Breast epithelium (tissue), 4 donors: Measurements from ENCODE around the gene ANKRD6. TPM values are rescaled to one million over a fixed set of nuclear protein-coding genes. Genes with fewer than 3 reads are reported as not detected.

Experiments used
- DNase-seq, 2 donors: peaks; one replicate each; pipeline ENCODE4 v3.0.0-alpha.2; 2019; ENCODE audit warnings: low spot score in 2 of 2
- H3K27ac ChIP-seq, 2 donors: fragments of 200-600 bp; sonication (generic) in 1 of 2; one replicate each; pipeline ENCODE4 v1.5.1; 2016 to 2019; ENCODE audit warnings: mild to moderate bottlenecking in 1 of 2
- H3K27me3 ChIP-seq, 2 donors: fragments of 200-600 bp; sonication (generic) in 1 of 2; one replicate each; pipeline versions ENCODE4 v1.5.1 to v1.6.0; 2017 to 2019; ENCODE audit warnings: control low read depth in 1 of 2, mild to moderate bottlenecking in 1 of 2
- H3K36me3 ChIP-seq: fragments of 200-600 bp; one replicate; pipeline ENCODE4 v1.5.1; 2019
- H3K4me1 ChIP-seq, 2 donors: fragments of 200-600 bp; sonication (generic); one replicate each; pipeline ENCODE4 v1.5.1; 2016 to 2019; ENCODE audit warnings: control low read depth in 1 of 2
- H3K4me3 ChIP-seq, 3 donors: fragments of 200-600 bp; sonication (generic); 1 replicate in 2 of 3; 2 replicates in 1 of 3; pipeline ENCODE4 v1.5.1; 2016 to 2019; ENCODE audit warnings: mild to moderate bottlenecking in 3 of 3, moderate library complexity in 2 of 3
- H3K9me3 ChIP-seq, 2 donors: fragments of 200-600 bp; sonication (generic) in 1 of 2; one replicate each; pipeline ENCODE4 v1.5.1; 2016 to 2019; ENCODE audit warnings: control low read depth in 1 of 2
- POLR2A ChIP-seq: fragments of 450-650 bp; IDR thresholded peaks from one replicate; pipeline ENCODE4 v1.6.1; 2016; ENCODE audit warnings: antibody characterized with exemption, mild to moderate bottlenecking, moderate library complexity
- POLR2AphosphoS5 ChIP-seq, 3 donors: sonication (generic); formaldehyde crosslinking; IDR thresholded peaks; one replicate each; pipeline ENCODE4 v1.6.1; 2017; ENCODE audit warnings: antibody characterized with exemption in 3 of 3
- intact Hi-C: fragments of 100-400 bp; cut with DNase I; formaldehyde crosslinking; loops from one replicate; pipeline ENCODE4 v1.15.1; 2023; ENCODE audit warnings: low total_unique reads
- total RNA-seq, 3 donors: library from RNA; depleted of rRNA; stranded (reverse); fragments of >200 nt; gene quantifications; one replicate each; pipeline ENCODE4 v1.1.0, GENCODE V29; 2016
- TF ChIP-seq, protein P1 (sequence below), 3 donors: fragments of 450-650 bp; IDR thresholded peaks; one replicate each; pipeline ENCODE4 v1.5.1; 2016 to 2017; ENCODE audit warnings: antibody characterized with exemption in 3 of 3, mild to moderate bottlenecking in 3 of 3, moderate library complexity in 3 of 3

The ANKRD6 gene
- total RNA-seq, 3 donors from 2014 or later, result 9.6 to 23.7 (median 18.0) TPM

DNA sequence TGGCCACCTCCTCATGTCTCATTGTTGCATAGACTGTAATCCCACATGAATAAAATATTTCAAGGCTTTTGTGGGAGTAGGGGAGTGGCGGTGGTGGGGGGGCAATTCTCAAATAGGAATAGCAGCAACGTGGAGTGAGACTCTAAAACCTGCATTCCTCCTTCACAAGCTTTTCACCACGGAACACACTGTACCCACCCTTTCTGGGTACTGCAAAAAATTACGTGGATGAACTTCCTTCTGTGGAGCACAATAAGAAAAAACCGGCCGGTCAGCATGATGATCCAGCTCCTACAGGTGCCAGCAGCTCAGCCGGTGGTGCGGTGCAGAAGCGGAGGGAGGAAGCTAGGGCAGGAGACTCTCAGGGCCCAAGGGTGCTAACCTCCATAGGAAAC lies 19.9 kb upstream of the ANKRD6 start:
- Histone ChIP-seq H3K4me1 (no peaks in the 10 kb centered on the region), H3K9me3 (no peaks in the 10 kb centered on the region), H3K36me3 (no peaks in the 10 kb centered on the region), H3K27ac (peak overlapping the region; percentile 28 to 81), H3K27me3 (no peaks in the 10 kb centered on the region), H3K4me3 (peak overlapping the region; percentile 62 to 97 (median 84))
- intact Hi-C loops, result no loop called here
- peak in 1 of 2 donors; percentile 62 for DNase-seq
- peak in 1 of 3 donors; percentile 18 for TF ChIP-seq POLR2AphosphoS5 (IDR thresholded peaks at IDR 0.05)
- TF ChIP-seq POLR2A, result no peak

- no peak overlapping the region for H3K27ac ChIP-seq
- no peak for TF ChIP-seq POLR2A
- TF ChIP-seq POLR2AphosphoS5 (IDR thresholded peaks at IDR 0.05), result no peak
- TF ChIP-seq, protein P1, sequence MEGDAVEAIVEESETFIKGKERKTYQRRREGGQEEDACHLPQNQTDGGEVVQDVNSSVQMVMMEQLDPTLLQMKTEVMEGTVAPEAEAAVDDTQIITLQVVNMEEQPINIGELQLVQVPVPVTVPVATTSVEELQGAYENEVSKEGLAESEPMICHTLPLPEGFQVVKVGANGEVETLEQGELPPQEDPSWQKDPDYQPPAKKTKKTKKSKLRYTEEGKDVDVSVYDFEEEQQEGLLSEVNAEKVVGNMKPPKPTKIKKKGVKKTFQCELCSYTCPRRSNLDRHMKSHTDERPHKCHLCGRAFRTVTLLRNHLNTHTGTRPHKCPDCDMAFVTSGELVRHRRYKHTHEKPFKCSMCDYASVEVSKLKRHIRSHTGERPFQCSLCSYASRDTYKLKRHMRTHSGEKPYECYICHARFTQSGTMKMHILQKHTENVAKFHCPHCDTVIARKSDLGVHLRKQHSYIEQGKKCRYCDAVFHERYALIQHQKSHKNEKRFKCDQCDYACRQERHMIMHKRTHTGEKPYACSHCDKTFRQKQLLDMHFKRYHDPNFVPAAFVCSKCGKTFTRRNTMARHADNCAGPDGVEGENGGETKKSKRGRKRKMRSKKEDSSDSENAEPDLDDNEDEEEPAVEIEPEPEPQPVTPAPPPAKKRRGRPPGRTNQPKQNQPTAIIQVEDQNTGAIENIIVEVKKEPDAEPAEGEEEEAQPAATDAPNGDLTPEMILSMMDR (IDR thresholded peaks at IDR 0.05), result no peak
- no peaks in the 10 kb centered on the region for H3K36me3 ChIP-seq
- no peaks in the 10 kb centered on the region for H3K9me3 ChIP-seq
- H3K27me3 ChIP-seq, result no peaks in the 10 kb centered on the region
- no peak for DNase-seq
- intact Hi-C loops, result no loop called here
- H3K4me3 ChIP-seq, result no peak overlapping the region
- no peaks in the 10 kb centered on the region for H3K4me1 ChIP-seq
These were observed 18.7 kb upstream of the ANKRD6 start for GRCh38 chr6:89414215-89414614.

DNA sequence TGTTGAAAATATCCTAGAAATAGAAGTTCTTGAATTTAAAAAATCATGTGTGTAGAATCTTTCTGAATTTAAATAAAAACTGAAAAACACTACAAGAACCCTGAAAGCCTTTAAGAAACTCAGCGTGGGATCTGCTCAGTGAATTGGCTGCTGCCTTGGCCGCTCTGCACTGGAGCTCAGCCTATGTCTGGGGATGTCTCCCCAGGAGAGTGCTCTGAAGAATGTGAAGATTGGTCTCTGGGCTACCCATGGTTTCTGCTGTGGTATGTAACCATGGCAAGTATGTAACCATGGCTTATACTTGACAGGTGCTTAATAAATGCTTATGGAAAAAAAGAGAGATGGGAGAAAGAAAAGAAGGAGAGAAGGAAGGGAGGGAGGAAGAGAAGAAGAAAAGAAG lies 17.8 kb upstream of the ANKRD6 start:
- TF ChIP-seq, protein P1 (IDR thresholded peaks at IDR 0.05), result no peak
- TF ChIP-seq POLR2A (no peak), POLR2AphosphoS5 (IDR thresholded peaks at IDR 0.05) (no peak)
- no peaks in the 10 kb centered on the region for H3K4me1 ChIP-seq
- no peak for DNase-seq
- H3K27me3 ChIP-seq, result no peaks in the 10 kb centered on the region
- H3K4me3 ChIP-seq, result no peak overlapping the region
- no peaks in the 10 kb centered on the region for H3K36me3 ChIP-seq
- H3K9me3 ChIP-seq, result no peaks in the 10 kb centered on the region
- intact Hi-C loops, result no loop called here
- H3K27ac ChIP-seq, result no peak overlapping the region

DNA sequence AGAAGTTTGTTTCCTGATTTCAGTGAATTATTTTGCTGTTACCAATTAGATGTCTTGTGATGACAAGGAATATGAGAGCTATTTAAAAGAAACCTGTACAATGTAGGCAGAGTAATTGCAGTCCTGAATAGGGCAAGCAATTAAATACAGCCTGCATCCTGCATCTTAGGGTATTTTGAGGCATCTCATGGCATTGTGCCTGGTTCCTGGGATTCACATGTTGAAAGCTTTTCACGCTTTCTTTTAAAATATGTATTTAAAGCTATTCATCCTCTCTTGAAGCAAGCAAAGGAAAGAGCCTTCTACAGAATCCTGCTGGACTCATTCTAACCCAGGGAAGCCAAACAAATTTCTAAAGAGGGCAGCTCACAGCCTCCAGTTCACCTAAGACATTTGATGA lies 16.2 kb upstream of the ANKRD6 start:
- Histone ChIP-seq H3K4me3 (no peak overlapping the region), H3K36me3 (no peaks in the 10 kb centered on the region)
- intact Hi-C loops, result no loop called here

GRCh38 chr6:89430201-89430962 lies 2.6 kb upstream of the ANKRD6 start:
- no peak overlapping the region for H3K4me3 ChIP-seq
- no peaks in the 10 kb centered on the region for H3K9me3 ChIP-seq
- H3K27me3 ChIP-seq, result no peaks in the 10 kb centered on the region
- no peak overlapping the region for H3K27ac ChIP-seq
- TF ChIP-seq POLR2AphosphoS5 (IDR thresholded peaks at IDR 0.05) (no peak), POLR2A (no peak)
- TF ChIP-seq, protein P1 (IDR thresholded peaks at IDR 0.05), result no peak
- DNase-seq, result no peak
- no peaks in the 10 kb centered on the region for H3K4me1 ChIP-seq
- H3K36me3 ChIP-seq, result no peaks in the 10 kb centered on the region
- intact Hi-C loops, result loop anchor here (10.0 kb wide), 1 partner anchor 174 kb away; no protein-coding TSS in a partner anchor

More for the DNA sequence above, 16.2 kb upstream of the ANKRD6 start:
- H3K9me3 ChIP-seq, result no peaks in the 10 kb centered on the region
- no peaks in the 10 kb centered on the region for H3K4me1 ChIP-seq
- DNase-seq, result no peak
- TF ChIP-seq POLR2AphosphoS5 (IDR thresholded peaks at IDR 0.05) (no peak), POLR2A (no peak)
- TF ChIP-seq, protein P1 (IDR thresholded peaks at IDR 0.05), result no peak
- no peak overlapping the region for H3K27ac ChIP-seq
- no peaks in the 10 kb centered on the region for H3K27me3 ChIP-seq
